NCI-H1436 (cell line): Measurements from ENCODE around the gene TACC2.
A peak's percentile ranks its signal among the peaks of the same experiment; 100 is the strongest.

Source experiments
- DNase-seq: peaks from one replicate; lab custom pipeline; 2025; lab: John Stamatoyannopoulos, UW

TACC2 gene

GRCh38 chr10:122295451-122295809 lies 306.5 kb downstream of the TACC2 start:
- no peak for DNase-seq

GRCh38 chr10:122296363-122297120 lies 307.6 kb downstream of the TACC2 start:
- DNase-seq = no peak

- DNase-seq = no peak
These were observed 308.6 kb downstream of the TACC2 start for GRCh38 chr10:122297583-122297982.

GRCh38 chr10:122298206-122298597 lies 309.2 kb downstream of the TACC2 start:
- DNase-seq = no peak

- peak; percentile 85 for DNase-seq
These were observed 309.8 kb downstream of the TACC2 start for GRCh38 chr10:122298598-122299301.

- no peak for DNase-seq
These were observed 310.6 kb downstream of the TACC2 start for GRCh38 chr10:122299423-122300075.

- DNase-seq = no peak
These were observed 312.3 kb downstream of the TACC2 start for GRCh38 chr10:122301055-122301810.

- no peak for DNase-seq
These were observed 312.8 kb downstream of the TACC2 start for GRCh38 chr10:122301811-122302115.

- DNase-seq = no peak
These were observed 313.4 kb downstream of the TACC2 start for GRCh38 chr10:122302315-122302714.

- DNase-seq = no peak
These were observed 314.5 kb downstream of the TACC2 start for GRCh38 chr10:122303271-122304053.
